NT2/D1 (cell line): Measurements from ENCODE around the gene ARHGAP25.

ENCODE experiments used
- SUZ12 ChIP-seq: IDR thresholded peaks from 2 replicates; pipeline ENCODE4 v1.6.1; 2011; ENCODE audit not compliant: insufficient read length, insufficient read depth; ENCODE audit errors: extremely low read depth
- YY1 ChIP-seq: IDR thresholded peaks from 2 replicates; pipeline ENCODE4 v1.6.1; 2011; ENCODE audit not compliant: insufficient read length, insufficient read depth
- ZNF274 ChIP-seq: IDR thresholded peaks from 2 replicates; pipeline ENCODE4 v1.6.1; 2011; ENCODE audit warnings: mild to moderate bottlenecking, low read depth, low read length

GRCh38 chr2:68770271-68771111 lies 35.9 kb downstream of the ARHGAP25 start:
- no peak for TF ChIP-seq ZNF274
- TF ChIP-seq YY1 = no peak
- TF ChIP-seq SUZ12 = no peak
